ENCODE results near the gene NPIPB13. TPM values are rescaled to one million over a fixed set of nuclear protein-coding genes. Genes with fewer than 3 reads are reported as not detected.

The NPIPB13 gene
- total RNA-seq, 4 donors from 2014 or later: 0.94 to 4.2 (median 2.4) TPM; not detected in 1

Small RNA genes within 50 kb of the gene (small RNA-seq; reads per million reads assigned to genes)
- gene AC106782.4: 0 reads per million in 4 donors

Other genes starting within 250 kb of the NPIPB13 start
- under 1 TPM in 2 of 4 donors, not detected in 2; 0.50 to 0.76 TPM for gene DOC2A, start 237.5 kb downstream of the NPIPB13 start, total RNA-seq
- gene C16orf92, start 225.3 kb downstream of the NPIPB13 start, total RNA-seq: not detected
- gene TLCD3B, start 217.2 kb downstream of the NPIPB13 start, total RNA-seq: not detected
- gene ALDOA, start 182.7 kb downstream of the NPIPB13 start, total RNA-seq: 1,000 to 10,000 TPM; 1,024 to 1,551 (median 1,380) TPM
- 100 to 1,000 TPM in 1 of 4 donors, 10 to 100 TPM in 3; 67.9 to 100 (median 78.4) TPM for gene PPP4C, start 172.5 kb downstream of the NPIPB13 start, total RNA-seq
- gene TBX6, start 156.6 kb downstream of the NPIPB13 start, total RNA-seq: 1 to 10 TPM; 1.9 to 6.2 (median 4.7) TPM
- 100 to 1,000 TPM in 1 of 4 donors, 10 to 100 TPM in 3; 26.4 to 131 (median 63.0) TPM for gene YPEL3, start 152.3 kb downstream of the NPIPB13 start, total RNA-seq
- gene GDPD3, start 134.9 kb downstream of the NPIPB13 start, total RNA-seq: 10 to 100 TPM; 13.4 to 41.2 (median 28.1) TPM
- 10 to 100 TPM; 45.7 to 86.9 (median 60.8) TPM for gene MAPK3, start 125.3 kb downstream of the NPIPB13 start, total RNA-seq
- 10 to 100 TPM in 3 of 4 donors, 1 to 10 TPM in 1; 9.5 to 29.1 (median 23.2) TPM for gene CORO1A, start 64.9 kb downstream of the NPIPB13 start, total RNA-seq
- 100 to 1,000 TPM; 190 to 623 (median 313) TPM for gene BOLA2B, start 54.8 kb downstream of the NPIPB13 start, total RNA-seq
- 10 to 100 TPM; 31.9 to 51.1 (median 46.5) TPM for gene SLX1A, start 54.6 kb downstream of the NPIPB13 start, total RNA-seq
- 10 to 100 TPM in 2 of 4 donors, 1 to 10 TPM in 2; 1.1 to 17.2 (median 7.3) TPM for gene SULT1A3, start 49.2 kb downstream of the NPIPB13 start, total RNA-seq
- 10 to 100 TPM; 21.9 to 38.0 (median 28.5) TPM for gene CD2BP2, start 106.8 kb upstream of the NPIPB13 start, total RNA-seq
- gene TBC1D10B, start 122.0 kb upstream of the NPIPB13 start, total RNA-seq: 10 to 100 TPM; 21.9 to 33.9 (median 26.1) TPM
- gene MYL11, start 126.3 kb upstream of the NPIPB13 start, total RNA-seq: not detected
- 1 to 10 TPM; 1.2 to 7.1 (median 2.7) TPM for gene SEPTIN1, start 134.1 kb upstream of the NPIPB13 start, total RNA-seq
- gene ZNF48, start 146.9 kb upstream of the NPIPB13 start, total RNA-seq: 1 to 10 TPM; 2.8 to 5.9 (median 4.5) TPM
- 10 to 100 TPM in 1 of 4 donors, 1 to 10 TPM in 3; 3.7 to 15.1 (median 7.0) TPM for gene ZNF771, start 159.1 kb upstream of the NPIPB13 start, total RNA-seq
- gene DCTPP1, start 181.6 kb upstream of the NPIPB13 start, total RNA-seq: 10 to 100 TPM in 3 of 4 donors, 1 to 10 TPM in 1; 7.4 to 28.6 (median 22.7) TPM
- 10 to 100 TPM; 17.7 to 23.5 (median 19.7) TPM for gene SEPHS2, start 197.4 kb upstream of the NPIPB13 start, total RNA-seq
- gene ITGAL, start 224.3 kb upstream of the NPIPB13 start, total RNA-seq: 1 to 10 TPM; 1.3 to 4.4 (median 2.4) TPM

Data from esophagus squamous epithelium (tissue), 4 donors.